Activated naive CD8-positive, alpha-beta T cell treated with anti-CD3 and anti-CD28 coated beads for 36 hours (primary cell): ENCODE measurements around the gene PKIG. TPM values are rescaled to one million over a fixed set of nuclear protein-coding genes. Genes with fewer than 3 reads are reported as not detected.
"Not testable (repeated sequence)": the region's sequence is repeated elsewhere in the genome, so short reads cannot be mapped to it uniquely, and the experiment has no call there.

Experiments
- DNase-seq: peaks from one replicate; pipeline ENCODE4 v3.0.0; 2021
- H3K27ac Mint-ChIP-seq: one replicate; pipeline ENCODE4 v1.8.0; 2022; ENCODE audit warnings: mild to moderate bottlenecking, moderate library complexity, mixed read lengths
- H3K27me3 Mint-ChIP-seq: one replicate; pipeline ENCODE4 v1.8.0; 2022; ENCODE audit warnings: mild to moderate bottlenecking, mixed read lengths
- H3K36me3 Mint-ChIP-seq: one replicate; pipeline ENCODE4 v1.8.0; 2021; ENCODE audit warnings: mild to moderate bottlenecking, mixed read lengths
- H3K4me1 Mint-ChIP-seq: one replicate; pipeline ENCODE4 v1.8.0; 2021; ENCODE audit warnings: mixed read lengths
- H3K4me3 Mint-ChIP-seq: one replicate; pipeline ENCODE4 v1.8.0; 2022; ENCODE audit warnings: mild to moderate bottlenecking, moderate library complexity, mixed read lengths
- H3K9me3 Mint-ChIP-seq: one replicate; pipeline ENCODE4 v1.8.0; 2022; ENCODE audit warnings: mixed read lengths
- total RNA-seq, 2 experiments: library from RNA; stranded (reverse); gene quantifications; one replicate each; pipeline ENCODE4 v1.2.3, GENCODE V29; 2021

PKIG gene
- total RNA-seq, 2 experiments from 2014 or later = 8.8 to 9.2 TPM

DNA sequence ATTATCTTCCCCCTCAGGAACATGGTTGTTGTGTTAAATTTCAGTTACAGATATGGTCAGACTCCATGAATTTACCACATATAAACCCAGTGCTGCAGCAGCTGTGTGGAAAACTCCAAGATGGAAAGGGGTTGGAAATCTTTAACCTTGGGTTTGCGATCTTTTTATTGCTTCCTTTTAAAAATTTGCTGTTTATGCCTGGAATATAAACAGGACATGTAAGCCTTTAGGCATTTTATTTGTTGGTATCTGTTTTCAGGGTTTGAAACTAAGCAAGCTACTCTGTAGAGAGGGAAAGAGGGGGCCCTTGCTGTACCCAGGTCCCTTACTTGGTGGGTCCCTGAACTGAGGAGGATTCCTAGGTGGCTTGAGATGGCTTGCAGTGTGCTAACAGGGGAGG, 778 bp downstream of the PKIG start:
- no peaks in the 10 kb centered on the region for H3K9me3 Mint-ChIP-seq
- no peak overlapping the region for H3K4me3 Mint-ChIP-seq
- peaks cover 10% of the 10 kb centered on the region for H3K4me1 Mint-ChIP-seq

DNA sequence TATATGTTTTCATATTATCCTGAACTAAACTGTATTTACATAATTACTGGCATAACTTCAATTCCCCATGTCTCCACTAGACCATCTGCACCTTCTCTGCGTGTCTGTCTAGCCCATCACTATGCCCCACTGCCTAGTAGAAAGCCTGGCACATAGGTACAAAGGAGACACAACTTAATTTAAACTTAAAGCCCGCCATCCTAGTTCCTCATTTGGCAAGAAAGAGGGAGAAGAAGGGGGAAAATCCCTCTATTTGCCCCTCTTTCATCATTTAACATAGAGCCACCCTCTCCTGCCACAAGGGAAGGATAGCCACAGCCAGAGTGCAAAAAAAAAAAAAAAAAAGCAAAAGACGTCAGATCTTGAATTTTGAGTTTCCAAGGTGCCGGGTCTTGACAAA, 1.8 kb downstream of the PKIG start:
- Mint-ChIP-seq H3K27ac (no peak overlapping the region), H3K9me3 (no peaks in the 10 kb centered on the region), H3K36me3 (no peaks in the 10 kb centered on the region), H3K4me3 (no peak overlapping the region), H3K27me3 (no peaks in the 10 kb centered on the region), H3K4me1 (peaks cover 10% of the 10 kb centered on the region)
- no peak for DNase-seq

More for the DNA sequence above, 778 bp downstream of the PKIG start:
- H3K27me3 Mint-ChIP-seq = no peaks in the 10 kb centered on the region
- no peaks in the 10 kb centered on the region for H3K36me3 Mint-ChIP-seq
- no peak overlapping the region for H3K27ac Mint-ChIP-seq
- DNase-seq = no peak

DNA sequence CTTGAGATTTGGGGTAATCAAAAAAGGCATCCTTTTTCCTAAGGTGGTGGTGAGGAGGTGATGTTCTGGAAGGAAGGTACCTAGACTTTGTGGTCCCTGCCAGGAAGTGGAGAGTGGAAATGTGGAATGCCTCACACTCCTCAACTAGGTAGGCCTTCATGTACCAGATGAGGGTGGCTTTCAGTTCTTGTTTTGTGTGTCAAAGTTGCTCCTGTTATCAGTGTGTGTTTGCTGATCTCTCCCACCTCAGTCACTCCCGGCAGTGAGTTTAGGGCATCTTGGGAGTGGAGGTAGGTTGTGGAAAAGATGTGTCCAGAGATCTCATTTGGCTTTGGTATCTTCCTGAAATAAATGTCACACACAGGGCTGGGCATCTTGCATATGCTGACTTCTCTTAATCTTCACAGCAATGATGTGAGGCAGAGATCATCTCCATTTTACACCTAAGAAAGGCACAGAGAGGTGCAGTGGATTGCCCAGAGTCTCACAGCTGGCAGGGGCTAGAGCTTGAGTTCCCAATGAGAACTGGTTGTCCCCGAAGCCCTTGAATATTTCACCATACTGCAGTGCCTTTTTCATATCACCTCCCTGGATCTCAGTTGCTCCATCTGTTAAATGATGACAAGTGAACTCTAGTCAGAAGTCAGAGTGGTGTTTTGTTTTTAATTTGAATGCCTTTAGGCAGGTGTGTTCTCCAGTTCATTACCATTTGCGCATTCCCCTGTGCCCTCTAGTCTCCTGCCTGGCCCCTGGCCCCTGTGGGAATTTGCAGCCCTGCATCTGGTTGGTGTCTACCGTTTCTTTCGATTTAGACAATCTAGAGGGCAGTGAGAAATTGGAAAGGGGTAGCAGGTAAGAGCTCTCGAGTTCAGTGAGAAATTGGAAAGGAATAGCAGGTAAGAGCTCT, 2.9 kb downstream of the PKIG start:
- no peak for DNase-seq
- Mint-ChIP-seq H3K27me3 (no peaks in the 10 kb centered on the region), H3K4me1 (peaks cover 10% of the 10 kb centered on the region), H3K27ac (peak overlapping the region; percentile 34), H3K36me3 (no peaks in the 10 kb centered on the region), H3K9me3 (no peaks in the 10 kb centered on the region), H3K4me3 (no peak overlapping the region)

DNA sequence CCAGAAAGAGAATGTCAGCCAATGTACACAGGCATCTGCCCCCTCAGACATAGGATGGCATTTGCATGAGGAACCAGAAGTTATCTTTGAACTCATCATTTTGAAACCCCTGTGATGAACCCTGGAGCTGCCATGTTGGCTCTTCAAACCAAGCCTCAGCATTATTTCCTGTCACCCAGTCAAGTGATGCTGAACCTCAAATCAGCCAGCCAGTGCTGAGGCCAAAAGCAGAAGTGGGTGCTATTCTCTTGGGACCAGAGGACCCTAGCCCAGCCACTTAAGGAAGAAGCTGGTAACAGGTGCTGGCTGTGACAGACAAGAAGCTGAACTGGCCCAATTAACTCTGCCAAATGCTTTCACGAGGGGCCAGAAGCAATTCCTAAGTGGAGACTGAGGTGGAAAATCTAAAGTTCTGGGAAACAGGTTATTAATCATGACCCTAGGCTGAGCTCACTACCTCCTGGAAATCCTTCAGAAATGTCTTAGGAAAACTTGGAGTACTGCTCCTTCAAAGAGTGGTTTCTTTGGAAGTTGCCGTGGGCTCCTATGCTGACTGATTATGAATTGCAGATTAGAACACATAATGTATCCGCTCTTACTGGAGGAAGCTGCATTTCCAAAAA, 4.0 kb downstream of the PKIG start:
- Mint-ChIP-seq H3K9me3 (no peaks in the 10 kb centered on the region), H3K4me3 (no peak overlapping the region), H3K27me3 (no peaks in the 10 kb centered on the region), H3K27ac (no peak overlapping the region), H3K36me3 (no peaks in the 10 kb centered on the region), H3K4me1 (peaks cover 10% of the 10 kb centered on the region)
- DNase-seq = no peak

DNA sequence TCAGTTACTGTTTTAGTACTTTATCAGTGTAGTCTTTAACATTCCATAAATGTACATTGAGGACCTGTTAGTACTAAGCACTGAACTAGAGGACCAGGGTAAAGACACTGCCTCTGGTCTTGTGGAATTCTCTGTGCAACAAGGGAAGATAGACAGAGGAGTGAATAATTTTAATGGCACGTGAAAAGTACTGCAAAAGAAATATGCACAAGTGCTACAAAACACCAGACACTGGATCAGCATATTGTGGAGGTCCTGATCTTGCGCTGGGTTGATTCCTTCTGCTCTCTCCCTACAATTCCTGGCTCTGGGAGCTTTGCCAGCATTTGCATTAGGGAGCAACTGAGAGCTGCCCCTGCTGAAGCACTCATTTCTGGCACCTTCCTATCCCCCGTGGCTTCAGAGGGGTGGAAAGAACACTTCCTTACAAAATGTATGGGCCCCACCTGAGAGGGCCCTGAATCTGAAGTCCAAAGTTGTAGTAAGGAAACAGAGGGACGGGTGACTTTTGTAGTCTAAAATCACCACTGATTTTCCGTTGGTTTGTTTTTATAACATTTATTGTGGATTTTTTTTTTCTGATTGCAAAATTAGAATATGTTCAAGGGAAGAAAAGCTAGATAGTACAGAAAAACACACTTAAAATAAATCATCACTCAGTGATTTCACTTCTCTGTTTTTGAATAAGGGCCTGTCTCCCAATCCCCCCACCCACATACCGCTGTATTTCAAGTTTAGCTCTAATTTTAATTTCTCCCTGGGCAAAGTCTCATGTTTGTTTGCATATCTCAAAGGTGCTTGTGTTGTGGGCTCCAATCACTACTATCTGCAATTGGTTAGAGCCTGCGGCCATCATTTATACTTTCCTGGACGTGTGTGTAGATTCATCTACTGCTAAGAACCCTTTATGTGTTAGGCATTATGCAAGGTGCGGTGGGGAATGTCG, 4.9 kb downstream of the PKIG start:
- H3K27me3 Mint-ChIP-seq = no peaks in the 10 kb centered on the region
- H3K9me3 Mint-ChIP-seq = no peaks in the 10 kb centered on the region
- peaks cover 10% of the 10 kb centered on the region for H3K4me1 Mint-ChIP-seq
- H3K27ac Mint-ChIP-seq = peak overlapping the region; percentile 36
- DNase-seq = no peak
- no peak overlapping the region for H3K4me3 Mint-ChIP-seq
- H3K36me3 Mint-ChIP-seq = no peaks in the 10 kb centered on the region

DNA sequence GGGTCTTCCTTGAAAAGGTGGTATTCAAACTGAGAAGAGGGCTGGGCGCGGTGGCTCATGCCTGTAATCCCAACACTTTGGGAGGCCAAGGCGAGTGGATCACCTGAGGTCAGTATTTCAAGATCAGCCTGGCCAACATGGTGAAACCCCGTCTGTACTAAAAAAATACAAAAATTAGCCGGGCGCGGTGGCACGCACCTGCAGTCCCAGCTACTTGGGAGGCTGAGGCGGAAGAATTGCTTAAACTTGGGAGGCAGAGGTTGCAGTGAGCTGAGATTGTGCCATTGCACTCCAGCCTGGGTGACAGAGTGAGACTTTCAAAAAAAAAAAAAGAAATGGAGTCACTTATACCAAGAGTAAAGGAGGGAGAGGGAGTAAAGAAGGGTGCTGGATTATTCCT, 5.9 kb downstream of the PKIG start:
- peaks cover 10% of the 10 kb centered on the region for H3K4me1 Mint-ChIP-seq
- H3K9me3 Mint-ChIP-seq = not testable (repeated sequence)

DNA sequence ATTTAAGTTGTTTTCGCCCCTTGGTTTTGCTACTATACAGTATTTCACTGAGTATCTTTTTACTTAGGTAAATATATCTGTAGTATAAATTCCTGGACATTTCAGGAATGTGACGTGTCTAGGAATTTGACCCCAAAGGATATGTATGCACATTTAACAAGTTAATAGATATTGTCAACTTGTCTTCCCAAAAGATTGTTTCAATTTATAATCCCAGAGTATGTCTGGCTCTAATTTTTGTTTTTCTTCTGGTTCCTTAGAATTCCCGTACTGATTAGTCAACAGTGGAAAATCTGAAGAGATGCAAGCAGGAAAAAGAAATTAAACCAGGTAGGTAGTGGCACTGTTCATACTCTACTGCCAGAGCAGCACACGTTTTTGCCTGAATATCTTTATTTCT, 7.2 kb downstream of the PKIG start:
- H3K27ac Mint-ChIP-seq = no peak overlapping the region
- DNase-seq = no peak
- H3K9me3 Mint-ChIP-seq = no peaks in the 10 kb centered on the region
- no peak overlapping the region for H3K4me3 Mint-ChIP-seq
- H3K27me3 Mint-ChIP-seq = no peaks in the 10 kb centered on the region
- peaks cover 10% of the 10 kb centered on the region for H3K4me1 Mint-ChIP-seq
- H3K36me3 Mint-ChIP-seq = no peaks in the 10 kb centered on the region

More for the DNA sequence above, 5.9 kb downstream of the PKIG start:
- H3K4me3 Mint-ChIP-seq, DNase-seq, H3K36me3 Mint-ChIP-seq, H3K27ac Mint-ChIP-seq, H3K27me3 Mint-ChIP-seq: not testable (repeated sequence)

DNA sequence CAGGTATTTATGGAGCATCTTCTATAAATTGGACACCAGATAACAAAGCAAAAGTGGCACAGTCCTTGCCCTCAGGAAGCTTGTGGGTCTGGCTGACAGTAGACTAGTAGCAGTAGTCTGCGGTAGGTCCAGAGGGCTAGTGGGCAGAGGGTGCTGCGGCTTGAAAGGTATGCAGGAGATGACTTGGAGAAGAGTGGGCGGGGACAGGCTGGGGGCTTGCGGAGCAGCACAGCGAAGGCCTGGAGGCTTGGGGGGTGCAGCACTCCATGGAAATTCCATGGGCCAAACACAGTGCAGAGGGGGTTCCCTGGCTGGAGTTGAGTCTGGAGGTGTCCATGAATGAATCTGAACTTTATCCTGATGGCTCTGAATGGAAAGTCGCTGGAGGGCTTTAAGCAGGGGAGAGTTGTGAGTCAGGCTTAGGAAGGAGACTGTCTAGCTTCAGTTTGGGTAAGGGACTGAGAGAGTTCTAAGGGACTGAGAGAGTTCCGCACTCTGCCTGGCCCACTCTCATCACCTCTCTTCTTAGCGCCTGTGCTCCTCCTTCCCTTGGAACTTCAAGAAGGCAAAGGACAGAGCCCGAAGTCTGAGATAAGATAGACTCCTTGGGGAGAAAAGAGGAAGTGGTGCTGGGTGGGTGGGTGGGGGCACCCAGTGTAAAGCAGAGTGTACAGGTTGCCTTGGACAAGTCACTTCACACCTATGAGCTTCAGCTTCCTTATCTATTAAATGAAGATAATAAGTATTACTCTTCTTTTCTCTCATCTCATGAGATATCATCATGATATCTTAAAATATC, 8.8 kb downstream of the PKIG start:
- Mint-ChIP-seq H3K4me3 (no peak overlapping the region), H3K36me3 (no peaks in the 10 kb centered on the region), H3K27ac (no peak overlapping the region), H3K27me3 (no peaks in the 10 kb centered on the region), H3K4me1 (peaks cover 3% of the 10 kb centered on the region), H3K9me3 (no peaks in the 10 kb centered on the region)
- no peak for DNase-seq

DNA sequence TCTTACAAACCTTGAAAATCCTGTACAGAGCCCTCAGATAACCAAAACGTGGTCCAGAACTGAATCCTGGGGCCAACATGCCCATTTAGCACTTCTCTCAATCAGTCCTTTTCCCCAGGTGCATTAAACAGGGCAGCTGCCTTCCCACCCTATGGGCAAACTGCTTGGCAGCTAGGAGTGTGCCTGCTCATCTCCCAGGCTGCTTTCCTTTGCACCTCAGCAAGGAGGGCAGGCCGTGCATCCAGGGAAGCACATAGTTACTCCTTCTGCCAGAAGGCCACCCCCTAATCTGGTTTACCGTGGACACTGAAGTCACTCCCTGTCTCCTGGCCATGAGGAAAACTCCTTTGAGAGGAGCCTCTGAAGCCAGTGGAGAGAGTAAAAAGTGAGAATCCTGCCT, 10.0 kb downstream of the PKIG start:
- no peak overlapping the region for H3K4me3 Mint-ChIP-seq
- H3K27me3 Mint-ChIP-seq = no peaks in the 10 kb centered on the region
- DNase-seq = no peak
- H3K4me1 Mint-ChIP-seq = peaks cover 2% of the 10 kb centered on the region
- no peak overlapping the region for H3K27ac Mint-ChIP-seq
- H3K36me3 Mint-ChIP-seq = no peaks in the 10 kb centered on the region
- no peaks in the 10 kb centered on the region for H3K9me3 Mint-ChIP-seq

DNA sequence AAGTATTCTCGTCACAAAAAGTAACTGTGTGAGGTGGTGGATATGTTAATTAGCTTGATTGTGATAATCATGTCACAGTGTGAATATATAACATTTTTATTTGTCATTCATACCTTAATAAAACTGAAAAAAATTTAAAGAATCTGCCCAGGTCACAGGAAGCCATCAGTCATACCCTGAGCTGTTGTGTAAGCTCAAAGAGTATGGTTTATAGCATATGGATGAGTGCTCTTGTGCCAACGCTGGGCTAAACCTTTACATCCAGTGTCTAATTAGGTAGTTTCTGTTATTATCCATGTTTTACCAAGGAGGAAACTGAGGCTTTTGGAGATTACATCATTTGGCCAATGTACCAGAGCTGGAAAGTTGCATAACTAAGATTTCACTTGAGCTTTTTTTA, 11.4 kb downstream of the PKIG start:
- Mint-ChIP-seq H3K27me3 (no peaks in the 10 kb centered on the region), H3K36me3 (no peaks in the 10 kb centered on the region), H3K4me3 (no peak overlapping the region), H3K27ac (no peak overlapping the region), H3K9me3 (no peaks in the 10 kb centered on the region), H3K4me1 (peaks cover 12% of the 10 kb centered on the region)
- no peak for DNase-seq

DNA sequence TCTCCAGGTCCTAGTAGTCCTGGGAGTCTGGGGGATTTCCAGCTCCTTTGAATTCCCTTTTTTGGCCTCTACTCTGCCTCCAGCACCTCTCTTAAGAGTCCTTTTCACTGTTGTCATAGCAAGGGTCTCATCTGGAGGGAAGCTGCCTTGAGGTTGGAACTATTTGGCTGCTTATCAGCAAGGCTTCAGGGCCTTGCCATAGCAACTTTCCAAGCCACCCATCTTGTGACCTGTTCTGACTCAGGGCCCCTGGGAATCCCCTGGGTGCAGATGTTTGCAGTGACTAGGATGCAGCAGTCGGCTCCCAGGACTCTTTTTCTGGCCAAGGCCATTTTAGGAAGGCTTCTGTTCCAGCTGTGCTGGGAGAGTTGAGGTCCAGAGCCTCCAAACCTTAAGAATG, 12.4 kb downstream of the PKIG start:
- no peaks in the 10 kb centered on the region for H3K36me3 Mint-ChIP-seq
- H3K4me1 Mint-ChIP-seq = peaks cover 18% of the 10 kb centered on the region
- no peak overlapping the region for H3K27ac Mint-ChIP-seq
- no peak overlapping the region for H3K4me3 Mint-ChIP-seq
- H3K27me3 Mint-ChIP-seq = no peaks in the 10 kb centered on the region
- no peaks in the 10 kb centered on the region for H3K9me3 Mint-ChIP-seq
- DNase-seq = no peak

DNA sequence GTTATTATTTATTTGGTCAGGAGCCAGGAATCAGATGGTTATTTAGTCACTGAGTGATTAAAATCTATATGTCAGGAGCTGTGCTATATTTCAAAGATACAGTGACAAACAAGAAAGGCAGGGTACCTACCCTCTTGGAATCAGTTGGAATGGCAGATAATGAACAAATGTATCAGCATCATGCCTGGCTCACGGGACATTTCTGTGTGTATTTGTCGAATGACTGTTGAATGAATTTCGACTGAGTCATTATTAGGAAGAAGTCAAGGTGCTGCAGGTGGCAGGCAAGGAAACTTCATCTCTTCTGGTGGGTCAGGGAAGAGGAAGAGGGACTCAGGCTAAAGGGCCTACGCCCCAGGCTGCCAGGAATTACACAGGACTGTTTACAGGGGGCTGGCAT, 13.6 kb downstream of the PKIG start:
- no peaks in the 10 kb centered on the region for H3K36me3 Mint-ChIP-seq
- no peak for DNase-seq
- no peak overlapping the region for H3K4me3 Mint-ChIP-seq
- H3K27me3 Mint-ChIP-seq = no peaks in the 10 kb centered on the region
- H3K9me3 Mint-ChIP-seq = no peaks in the 10 kb centered on the region
- H3K27ac Mint-ChIP-seq = peak overlapping the region; percentile 4
- peaks cover 27% of the 10 kb centered on the region for H3K4me1 Mint-ChIP-seq

DNA sequence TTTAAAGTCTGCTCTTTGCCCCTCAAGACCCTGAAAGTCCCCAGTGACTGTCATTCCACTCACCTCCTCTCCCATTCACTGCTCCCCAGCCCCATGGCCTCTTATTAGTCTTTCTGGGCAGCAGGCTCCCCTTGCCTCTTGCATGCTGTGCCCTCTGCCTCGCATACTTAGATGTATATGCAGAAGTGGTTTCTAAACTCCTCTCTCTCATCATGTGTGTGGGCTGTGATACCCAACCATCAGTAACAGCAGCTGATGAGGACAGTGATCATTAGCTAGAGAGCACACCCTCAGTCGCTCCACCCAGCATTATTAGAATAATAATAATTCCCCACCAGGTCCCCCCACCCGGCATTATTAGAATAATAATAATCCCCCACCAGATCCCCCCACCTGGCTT, 14.5 kb downstream of the PKIG start:
- Mint-ChIP-seq H3K4me3 (no peak overlapping the region), H3K9me3 (no peaks in the 10 kb centered on the region), H3K27ac (peak overlapping the region; percentile 5), H3K36me3 (no peaks in the 10 kb centered on the region), H3K27me3 (no peaks in the 10 kb centered on the region), H3K4me1 (peaks cover 35% of the 10 kb centered on the region)
- DNase-seq = no peak

DNA sequence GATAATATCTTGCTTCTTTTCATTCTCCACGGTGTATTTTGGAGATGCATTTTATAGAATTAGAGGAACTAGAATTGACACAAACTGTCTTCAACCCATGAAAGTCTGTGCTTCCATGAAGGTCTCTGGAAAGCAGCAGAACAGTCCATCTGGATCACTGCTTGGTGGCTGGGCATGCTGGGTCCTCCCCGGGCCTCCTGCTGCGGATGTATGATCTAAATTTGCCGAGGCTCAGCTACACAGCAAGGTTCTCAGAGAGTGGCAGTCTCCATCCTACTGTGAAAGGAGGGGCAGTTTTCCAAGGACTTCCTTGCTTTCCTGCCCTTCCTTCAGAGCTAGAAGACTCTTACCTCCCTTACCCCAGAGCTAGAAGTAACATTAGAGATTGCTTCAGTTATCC, 15.1 kb downstream of the PKIG start:
- Mint-ChIP-seq H3K27me3 (no peaks in the 10 kb centered on the region), H3K36me3 (no peaks in the 10 kb centered on the region), H3K9me3 (no peaks in the 10 kb centered on the region), H3K4me3 (no peak overlapping the region), H3K27ac (peak overlapping the region; percentile 89), H3K4me1 (peaks cover 36% of the 10 kb centered on the region)
- DNase-seq = no peak
